Activated naive CD4-positive, alpha-beta T cell treated with anti-CD3 and anti-CD28 coated beads for 36 hours (primary cell): ENCODE data around the gene GXYLT1. TPM values are rescaled to one million over a fixed set of nuclear protein-coding genes. Genes with fewer than 3 reads are reported as not detected.
"Not testable (repeated sequence)": the region's sequence is repeated elsewhere in the genome, so short reads cannot be mapped to it uniquely, and the experiment has no call there.

Experiments
- CTCF ChIA-PET: fragments of 350-600 bp; sonication (Branson Sonifier 250); formaldehyde crosslinking; loops from one replicate; lab custom pipeline; 2021; ENCODE audit warnings: antibody characterized with exemption; lab: Charles Lee
- DNase-seq: peaks from one replicate; pipeline ENCODE4 v3.0.0-alpha.2; 2020
- H3K27ac Mint-ChIP-seq: one replicate; pipeline ENCODE4 v1.8.0; 2021; ENCODE audit warnings: mild to moderate bottlenecking, mixed read lengths
- H3K27me3 Mint-ChIP-seq: one replicate; pipeline ENCODE4 v1.8.0; 2021; ENCODE audit warnings: low read depth, mixed read lengths
- H3K36me3 Mint-ChIP-seq: one replicate; pipeline ENCODE4 v1.8.0; 2021; ENCODE audit warnings: low read depth, mixed read lengths
- H3K4me1 Mint-ChIP-seq: one replicate; pipeline ENCODE4 v1.8.0; 2021; ENCODE audit warnings: low read depth, mixed read lengths
- H3K4me3 Mint-ChIP-seq: one replicate; pipeline ENCODE4 v1.8.0; 2021; ENCODE audit warnings: mild to moderate bottlenecking, moderate library complexity, mixed read lengths
- H3K9me3 Mint-ChIP-seq: one replicate; pipeline ENCODE4 v1.8.0; 2021; ENCODE audit warnings: mixed read lengths
- intact Hi-C: fragments of 100-400 bp; cut with micrococcal nuclease; formaldehyde crosslinking; loops from one replicate; pipeline ENCODE4 v1.15.1; 2023
- total RNA-seq, 2 experiments: library from RNA; stranded (reverse); gene quantifications; one replicate each; pipeline ENCODE4 v1.2.3, GENCODE V29; 2021

The GXYLT1 gene, protein sequence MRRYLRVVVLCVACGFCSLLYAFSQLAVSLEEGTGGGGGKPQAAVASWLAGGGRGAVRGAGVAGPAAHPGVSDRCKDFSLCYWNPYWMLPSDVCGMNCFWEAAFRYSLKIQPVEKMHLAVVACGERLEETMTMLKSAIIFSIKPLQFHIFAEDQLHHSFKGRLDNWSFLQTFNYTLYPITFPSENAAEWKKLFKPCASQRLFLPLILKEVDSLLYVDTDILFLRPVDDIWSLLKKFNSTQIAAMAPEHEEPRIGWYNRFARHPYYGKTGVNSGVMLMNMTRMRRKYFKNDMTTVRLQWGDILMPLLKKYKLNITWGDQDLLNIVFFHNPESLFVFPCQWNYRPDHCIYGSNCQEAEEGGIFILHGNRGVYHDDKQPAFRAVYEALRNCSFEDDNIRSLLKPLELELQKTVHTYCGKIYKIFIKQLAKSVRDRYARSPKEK
- total RNA-seq, result 1 to 10 TPM; 4.6 to 5.1 TPM

DNA sequence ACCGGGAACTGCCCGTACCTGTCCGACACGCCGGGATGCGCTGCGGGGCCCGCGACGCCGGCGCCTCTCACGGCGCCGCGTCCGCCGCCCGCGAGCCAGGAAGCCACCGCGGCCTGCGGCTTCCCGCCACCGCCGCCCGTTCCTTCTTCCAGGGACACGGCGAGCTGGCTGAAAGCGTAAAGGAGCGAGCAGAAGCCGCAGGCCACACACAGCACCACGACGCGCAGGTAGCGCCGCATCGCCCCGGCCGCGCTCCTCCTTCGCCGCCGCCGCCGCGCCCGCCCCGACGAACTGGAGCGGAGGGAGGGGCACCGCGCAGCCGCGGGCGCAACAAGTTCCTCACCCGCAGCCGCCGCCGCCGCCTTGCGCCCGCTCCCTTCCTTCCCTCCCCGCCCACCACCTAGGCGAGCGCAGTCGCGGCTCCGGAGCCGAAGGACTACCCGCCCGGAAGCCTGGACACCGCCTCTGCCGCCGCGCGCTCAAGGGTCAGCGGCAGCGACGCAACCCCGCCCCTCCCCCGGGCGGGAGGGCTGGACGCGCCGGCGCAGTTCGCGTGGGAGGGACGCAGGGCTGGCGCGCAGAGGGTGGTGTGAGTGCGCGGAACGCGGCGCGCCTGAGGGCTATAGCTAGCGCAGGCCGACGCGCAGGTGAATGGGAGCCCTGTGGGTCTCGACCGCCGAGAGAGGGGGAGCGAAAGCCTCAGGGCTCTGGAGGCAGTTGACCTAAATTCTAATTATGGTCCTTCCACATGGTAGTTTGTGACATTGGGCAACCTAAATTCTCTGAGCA lies at the start of gene GXYLT1:
GXYLT1 (minus strand) TSS at position 467 of the 789 bp plus-strand sequence; CDS start at position 239, 228 bp downstream.
- Mint-ChIP-seq H3K27ac (peak within 1 kb of the TSS; percentile 75), H3K9me3 (no peaks in the 10 kb centered on the region), H3K4me3 (peak within 1 kb of the TSS; percentile 90), H3K4me1 (peaks cover 28% of the 10 kb centered on the region), H3K27me3 (no peaks in the 10 kb centered on the region), H3K36me3 (no peaks in the 10 kb centered on the region)
- CTCF ChIA-PET, result interaction anchor here (0.6 to 1.3 kb wide), 6 partner anchors 10 to 1641 kb away, joined by 3 read pairs; no protein-coding TSS in a partner anchor
- DNase-seq, result peak; percentile 78
- intact Hi-C loops, result loop anchor here (1.0 kb wide), 3 partner anchors 46 to 182 kb away; partner anchors contain the start of genes PPHLN1, YAF2 and ZCRB1

DNA sequence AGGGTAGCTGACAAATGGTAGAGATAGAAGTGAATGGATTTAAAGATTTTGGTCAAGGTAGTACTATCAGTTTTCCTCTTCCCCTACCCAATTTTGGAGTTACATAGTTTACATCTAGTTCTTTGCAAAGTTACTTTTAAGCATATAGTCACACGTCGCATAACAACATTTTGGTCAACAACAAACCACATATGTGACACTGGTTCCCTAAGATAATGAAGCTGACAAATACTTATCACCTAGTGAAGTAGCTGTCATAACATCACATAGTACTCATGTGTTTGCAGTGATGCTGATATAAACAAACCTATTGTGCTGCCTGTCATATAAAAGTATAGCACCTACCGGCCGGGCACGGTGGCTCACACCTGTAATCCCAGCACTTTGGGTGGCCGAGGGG lies 48.0 kb upstream of the GXYLT1 start:
- CTCF ChIA-PET, result no interaction called here
- no peak overlapping the region for H3K27ac Mint-ChIP-seq
- no peak overlapping the region for H3K4me3 Mint-ChIP-seq
- H3K9me3 Mint-ChIP-seq, result no peaks in the 10 kb centered on the region
- no peaks in the 10 kb centered on the region for H3K27me3 Mint-ChIP-seq
- H3K4me1 Mint-ChIP-seq, result peaks cover 12% of the 10 kb centered on the region
- intact Hi-C loops, result no loop called here
- no peak for DNase-seq
- peaks cover 9% of the 10 kb centered on the region for H3K36me3 Mint-ChIP-seq

DNA sequence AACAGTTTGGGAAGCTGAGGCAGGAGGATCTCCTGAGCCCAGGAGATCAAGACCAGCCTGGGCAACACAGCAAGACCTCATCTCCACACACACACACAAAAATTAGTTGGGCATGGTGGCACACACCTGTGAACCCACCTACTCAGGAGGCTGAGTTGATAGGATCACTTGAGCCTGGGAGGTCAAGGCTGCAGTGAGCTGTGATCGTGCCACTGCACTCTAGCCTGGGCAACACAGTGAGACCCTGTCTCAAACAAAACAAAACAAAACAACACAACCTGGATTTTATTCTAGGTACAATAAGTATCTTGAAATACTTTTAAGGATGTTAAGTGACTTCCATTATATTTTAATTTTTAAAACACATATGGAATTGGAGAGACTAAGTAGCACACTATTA lies 47.6 kb upstream of the GXYLT1 start:
- no peak overlapping the region for H3K4me3 Mint-ChIP-seq
- H3K27ac Mint-ChIP-seq, result no peak overlapping the region
- peaks cover 12% of the 10 kb centered on the region for H3K4me1 Mint-ChIP-seq
- DNase-seq, result no peak
- H3K9me3 Mint-ChIP-seq, result no peaks in the 10 kb centered on the region
- intact Hi-C loops, result no loop called here
- H3K36me3 Mint-ChIP-seq, result peaks cover 9% of the 10 kb centered on the region
- H3K27me3 Mint-ChIP-seq, result no peaks in the 10 kb centered on the region
- CTCF ChIA-PET, result no interaction called here

DNA sequence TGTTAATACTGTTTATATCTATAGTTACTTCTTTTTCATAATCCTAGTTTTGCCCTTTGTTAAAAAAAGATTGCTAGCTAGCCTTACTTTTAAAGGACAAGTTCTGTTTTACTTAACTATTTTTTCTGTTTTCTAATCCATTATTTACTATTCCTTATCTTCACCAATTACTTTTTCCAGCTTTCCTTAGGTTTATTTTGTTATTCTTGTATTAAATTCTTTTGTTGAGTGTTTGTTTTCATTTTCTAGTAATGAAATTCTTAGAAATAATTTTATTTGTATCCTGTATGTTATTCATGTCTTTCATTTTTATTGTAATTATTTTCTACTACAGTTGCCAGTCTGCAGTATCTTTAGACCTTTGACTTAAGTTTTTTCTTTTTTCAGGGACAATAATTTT lies 45.7 kb upstream of the GXYLT1 start:
- Mint-ChIP-seq H3K4me3 (no peak overlapping the region), H3K36me3 (peaks cover 7% of the 10 kb centered on the region), H3K27me3 (no peaks in the 10 kb centered on the region), H3K9me3 (no peaks in the 10 kb centered on the region), H3K4me1 (peaks cover 8% of the 10 kb centered on the region), H3K27ac (no peak overlapping the region)
- CTCF ChIA-PET, result no interaction called here
- intact Hi-C loops, result no loop called here
- DNase-seq, result no peak

DNA sequence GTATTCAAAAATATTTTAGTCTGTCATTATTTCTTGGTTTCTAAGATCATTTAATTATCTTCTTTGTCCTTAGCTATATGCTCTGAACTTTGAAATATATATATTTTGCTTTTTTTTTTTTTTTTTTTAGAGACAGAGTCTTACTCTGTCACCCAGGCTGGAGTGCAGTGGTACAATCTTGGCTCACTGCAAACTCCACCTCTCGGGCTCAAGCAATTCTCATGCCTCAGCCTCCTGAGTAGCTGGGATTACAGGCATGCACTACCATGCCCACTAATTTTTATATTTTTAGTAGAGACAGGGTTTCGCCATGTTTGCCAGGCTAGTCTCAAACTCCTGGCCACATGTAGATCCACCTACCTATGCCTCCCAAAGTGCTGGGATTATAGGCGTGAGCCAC lies 43.6 kb upstream of the GXYLT1 start:
- H3K27me3 Mint-ChIP-seq, H3K4me1 Mint-ChIP-seq, DNase-seq, H3K9me3 Mint-ChIP-seq, H3K36me3 Mint-ChIP-seq, intact Hi-C loops, H3K27ac Mint-ChIP-seq, H3K4me3 Mint-ChIP-seq: not testable (repeated sequence)
- CTCF ChIA-PET, result interaction anchor here (0.7 kb wide), 2 partner anchors 184 to 190 kb away, joined by 3 read pairs; no protein-coding TSS in a partner anchor

DNA sequence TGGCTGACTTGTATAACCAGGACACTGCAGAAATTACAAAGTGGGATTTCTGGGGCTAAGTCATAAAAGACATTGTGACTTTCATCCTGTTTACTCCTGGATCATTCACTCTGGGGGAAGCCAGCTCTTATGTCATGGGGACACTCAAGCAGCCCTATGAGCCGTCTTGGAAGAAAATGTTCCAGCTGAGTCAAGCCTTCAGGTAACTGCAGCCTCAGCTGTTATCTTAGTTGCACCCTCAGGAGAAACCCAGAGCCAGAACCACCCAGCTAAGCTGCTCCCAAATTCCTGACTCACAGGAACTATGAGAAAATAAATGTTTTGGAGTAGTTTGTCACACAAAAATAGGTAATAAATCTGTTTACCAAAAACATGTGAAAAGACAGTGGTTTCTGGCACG lies 43.1 kb upstream of the GXYLT1 start:
- Mint-ChIP-seq H3K9me3 (no peaks in the 10 kb centered on the region), H3K4me3 (no peak overlapping the region), H3K27me3 (no peaks in the 10 kb centered on the region), H3K4me1 (peaks cover 14% of the 10 kb centered on the region), H3K36me3 (peaks cover 5% of the 10 kb centered on the region), H3K27ac (no peak overlapping the region)
- CTCF ChIA-PET, result interaction anchor here (0.7 kb wide), 2 partner anchors 184 to 190 kb away, joined by 3 read pairs; no protein-coding TSS in a partner anchor
- no peak for DNase-seq
- intact Hi-C loops, result no loop called here

DNA sequence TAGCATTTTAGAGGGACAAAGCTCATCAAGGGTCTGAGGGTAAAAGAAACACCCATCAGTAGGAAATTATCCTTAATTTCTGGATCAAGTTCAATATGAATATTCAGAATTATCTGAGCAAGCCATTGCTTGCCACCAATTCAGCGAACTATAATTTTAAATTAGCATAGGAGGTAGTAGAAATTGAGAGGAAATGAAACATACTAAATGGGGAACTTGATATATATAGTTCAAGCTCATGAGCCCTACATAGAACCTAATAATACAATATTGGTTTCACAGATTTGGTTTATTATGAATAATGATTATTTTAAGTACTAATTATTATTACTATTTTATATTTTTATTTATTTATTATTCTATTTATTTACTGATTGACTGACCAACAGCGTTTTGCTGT lies 42.1 kb upstream of the GXYLT1 start:
- Mint-ChIP-seq H3K27ac (no peak overlapping the region), H3K9me3 (no peaks in the 10 kb centered on the region), H3K4me3 (no peak overlapping the region), H3K36me3 (peaks cover 5% of the 10 kb centered on the region), H3K27me3 (no peaks in the 10 kb centered on the region), H3K4me1 (peaks cover 23% of the 10 kb centered on the region)
- no peak for DNase-seq
- CTCF ChIA-PET, result interaction anchor here (0.6 kb wide), 1 partner anchor 92 kb away, joined by 5 read pairs; no protein-coding TSS in a partner anchor
- intact Hi-C loops, result no loop called here

DNA sequence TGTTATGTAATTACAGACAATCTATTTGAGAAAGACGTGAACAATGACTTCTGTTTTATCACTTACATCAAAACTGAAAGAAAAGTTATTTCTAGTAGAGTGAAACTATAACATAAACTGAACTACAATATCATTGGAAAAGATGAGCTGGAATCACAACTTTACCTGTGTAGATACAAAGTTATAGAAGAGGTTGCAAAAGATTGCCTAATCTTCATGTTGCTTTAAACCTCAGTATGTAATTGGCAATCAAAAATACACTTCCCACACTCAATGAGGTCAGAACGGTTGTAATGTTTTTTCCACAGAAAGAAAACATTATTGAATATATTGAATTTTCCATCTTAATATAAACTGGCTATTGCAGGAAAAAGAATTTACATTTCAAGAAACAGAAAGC lies 37.7 kb upstream of the GXYLT1 start:
- Mint-ChIP-seq H3K27ac (peak overlapping the region; percentile 63), H3K4me1 (peaks cover 25% of the 10 kb centered on the region), H3K9me3 (no peaks in the 10 kb centered on the region), H3K36me3 (peaks cover 12% of the 10 kb centered on the region), H3K27me3 (no peaks in the 10 kb centered on the region), H3K4me3 (no peak overlapping the region)
- intact Hi-C loops, result no loop called here
- CTCF ChIA-PET, result no interaction called here
- DNase-seq, result no peak

DNA sequence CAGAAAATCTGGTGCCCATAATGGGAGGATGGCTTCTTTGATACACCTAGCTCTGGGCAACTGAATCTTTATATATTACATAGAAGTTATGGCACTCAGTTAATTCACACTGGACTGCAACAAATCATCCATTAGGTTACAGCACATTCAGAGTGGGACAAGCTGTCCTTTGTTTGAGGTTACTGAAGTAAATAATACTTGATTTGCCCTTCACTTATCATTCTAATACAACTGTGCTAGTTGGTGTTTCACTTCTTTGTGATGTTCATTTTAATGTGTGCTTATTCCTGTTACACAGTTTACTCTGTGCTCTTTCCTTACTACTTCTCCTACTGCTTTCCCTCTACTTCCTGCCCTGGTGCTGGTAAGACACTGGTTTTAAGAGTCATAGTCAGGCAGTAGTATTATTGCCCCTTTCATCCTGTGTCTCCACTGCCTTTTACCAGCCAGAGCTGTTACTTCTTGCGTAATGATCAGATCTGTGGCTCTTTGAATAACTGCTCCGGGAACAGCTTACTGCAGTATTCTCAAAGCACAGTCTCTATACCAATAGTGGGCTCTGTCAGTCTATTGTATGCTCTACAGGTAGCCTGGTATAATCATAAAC lies 36.4 kb upstream of the GXYLT1 start:
- H3K27me3 Mint-ChIP-seq, result no peaks in the 10 kb centered on the region

DNA sequence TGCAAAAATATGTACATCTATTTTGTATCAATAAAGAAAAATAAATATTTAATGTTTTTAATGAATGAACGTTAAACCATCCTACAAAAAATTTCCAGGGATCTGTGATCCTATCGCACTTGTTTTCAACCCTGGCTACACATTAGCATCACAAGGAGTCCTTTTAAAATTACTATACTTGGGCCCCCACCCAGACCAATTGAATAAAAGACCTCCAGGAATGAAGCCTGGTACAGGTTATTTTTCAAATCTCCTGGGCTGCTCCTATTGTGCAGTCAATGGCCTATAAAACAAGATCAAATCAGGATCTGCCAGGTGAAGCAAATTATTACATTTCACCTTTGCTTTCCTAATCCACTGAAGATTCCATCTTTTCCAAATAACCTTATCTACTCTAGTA lies 33.4 kb upstream of the GXYLT1 start:
- H3K27me3 Mint-ChIP-seq, result no peaks in the 10 kb centered on the region
- peaks cover 25% of the 10 kb centered on the region for H3K36me3 Mint-ChIP-seq
- DNase-seq, result no peak
- H3K4me3 Mint-ChIP-seq, result no peak overlapping the region
- no peak overlapping the region for H3K27ac Mint-ChIP-seq
- H3K4me1 Mint-ChIP-seq, result peaks cover 26% of the 10 kb centered on the region
- CTCF ChIA-PET, result no interaction called here
- peaks cover 2% of the 10 kb centered on the region for H3K9me3 Mint-ChIP-seq
- intact Hi-C loops, result no loop called here

More for the DNA sequence above, 36.4 kb upstream of the GXYLT1 start:
- Mint-ChIP-seq H3K36me3 (peaks cover 21% of the 10 kb centered on the region), H3K9me3 (peaks cover 2% of the 10 kb centered on the region), H3K4me3 (no peak overlapping the region), H3K27ac (no peak overlapping the region), H3K4me1 (peaks cover 25% of the 10 kb centered on the region)
- CTCF ChIA-PET, result interaction anchor here (0.6 kb wide), 1 partner anchor 27 kb away, joined by 3 read pairs; no protein-coding TSS in a partner anchor
- no peak for DNase-seq
- intact Hi-C loops, result no loop called here

DNA sequence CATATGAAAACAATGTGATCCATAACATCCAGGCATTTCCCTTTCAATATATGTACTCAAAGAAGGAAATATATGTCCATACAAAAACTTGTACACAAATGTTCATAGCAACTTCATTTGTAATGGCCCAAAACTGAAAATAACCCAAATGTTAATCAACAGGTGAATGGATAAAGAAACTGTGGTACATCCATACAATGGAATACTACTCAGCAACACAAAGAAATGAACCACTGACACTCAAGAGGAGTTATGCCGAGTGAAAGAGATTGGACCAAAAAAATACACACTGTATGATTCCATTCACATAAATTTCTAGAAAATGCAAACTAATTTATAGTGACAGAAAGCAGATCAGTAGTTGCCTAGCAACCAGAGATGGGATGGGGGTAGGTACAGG lies 30.3 kb upstream of the GXYLT1 start:
- CTCF ChIA-PET, result no interaction called here
- intact Hi-C loops, result no loop called here
- H3K27ac Mint-ChIP-seq, result no peak overlapping the region

DNA sequence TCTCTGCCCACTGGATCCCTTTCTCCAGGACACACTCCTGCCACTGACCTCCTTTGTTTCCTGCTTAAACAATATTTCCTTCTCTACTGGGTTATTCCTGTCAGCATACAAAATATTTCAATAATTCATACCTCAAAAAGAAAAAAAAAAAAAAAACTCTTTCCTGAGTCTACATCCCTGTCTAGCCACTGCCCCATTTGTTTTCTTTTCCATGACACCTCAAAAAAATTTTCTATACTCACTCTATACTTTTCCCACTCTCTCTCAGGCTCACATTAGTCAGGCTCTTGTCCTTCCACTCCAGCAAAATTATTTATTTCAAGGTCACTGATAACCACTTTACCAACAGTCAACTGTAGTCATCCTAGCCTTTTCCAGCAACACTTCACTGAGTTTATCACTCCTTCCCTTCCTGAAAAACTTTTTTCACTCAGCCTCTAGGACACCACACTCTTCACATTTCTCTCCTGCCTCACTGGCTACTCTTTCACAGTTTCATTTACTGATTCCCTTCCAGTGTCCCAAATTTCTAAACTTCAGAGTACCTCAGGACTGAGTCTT lies 29.4 kb upstream of the GXYLT1 start:
- peaks cover 2% of the 10 kb centered on the region for H3K9me3 Mint-ChIP-seq

More for the DNA sequence above, 30.3 kb upstream of the GXYLT1 start:
- no peak overlapping the region for H3K4me3 Mint-ChIP-seq
- no peak for DNase-seq
- H3K4me1 Mint-ChIP-seq, result peaks cover 11% of the 10 kb centered on the region
- peaks cover 2% of the 10 kb centered on the region for H3K9me3 Mint-ChIP-seq
- no peaks in the 10 kb centered on the region for H3K27me3 Mint-ChIP-seq
- peaks cover 22% of the 10 kb centered on the region for H3K36me3 Mint-ChIP-seq

More for the DNA sequence above, 29.4 kb upstream of the GXYLT1 start:
- Mint-ChIP-seq H3K4me3 (no peak overlapping the region), H3K27ac (no peak overlapping the region), H3K27me3 (no peaks in the 10 kb centered on the region), H3K4me1 (peaks cover 11% of the 10 kb centered on the region), H3K36me3 (peaks cover 25% of the 10 kb centered on the region)
- intact Hi-C loops, result no loop called here
- CTCF ChIA-PET, result interaction anchor here (0.8 kb wide), 1 partner anchor 13 kb away, joined by 3 read pairs; no protein-coding TSS in a partner anchor
- DNase-seq, result no peak
